ENCODE results near the gene KRT73. TPM values are rescaled to one million over a fixed set of nuclear protein-coding genes. Genes with fewer than 3 reads are reported as not detected.
"Not testable (repeated sequence)": the region's sequence is repeated elsewhere in the genome, so short reads cannot be mapped to it uniquely, and the experiment has no call there.

Gene KRT73
- total RNA-seq, 1 donor from 2014 or later, result not detected

- no peak for FAIRE-seq
- no peak for DNase-seq (ENCODE audit: low spot score in 2 of 2)
These were observed 15.0 kb downstream of the KRT73 start for GRCh38 chr12:52603314-52603713.

GRCh38 chr12:52602552-52602951 is 15.8 kb downstream of the KRT73 start:
- no peak for FAIRE-seq
- DNase-seq (ENCODE audit: low spot score in 2 of 2), result no peak

DNA sequence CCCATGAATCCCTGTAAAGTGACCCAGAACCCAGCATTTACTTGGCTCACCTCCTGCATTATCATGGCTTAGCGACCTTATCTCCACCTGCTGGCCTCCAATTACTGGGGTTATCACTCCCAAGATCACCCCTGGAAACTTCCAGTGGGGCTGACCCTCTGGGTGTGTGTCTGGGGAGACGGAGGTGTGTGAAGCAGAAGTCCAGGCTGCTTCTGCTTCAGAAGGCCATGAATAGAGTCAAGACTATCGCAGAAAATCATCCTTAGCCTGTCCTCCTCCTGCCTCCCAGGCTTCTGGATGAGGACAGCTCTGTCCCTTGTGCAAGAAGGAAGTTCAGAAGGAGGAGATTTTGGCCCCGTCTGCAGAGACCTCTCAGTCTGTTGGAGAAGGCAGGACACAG is 16.7 kb downstream of the KRT73 start:
- no peak for FAIRE-seq
- no peak for DNase-seq (ENCODE audit: low spot score in 2 of 2)

DNA sequence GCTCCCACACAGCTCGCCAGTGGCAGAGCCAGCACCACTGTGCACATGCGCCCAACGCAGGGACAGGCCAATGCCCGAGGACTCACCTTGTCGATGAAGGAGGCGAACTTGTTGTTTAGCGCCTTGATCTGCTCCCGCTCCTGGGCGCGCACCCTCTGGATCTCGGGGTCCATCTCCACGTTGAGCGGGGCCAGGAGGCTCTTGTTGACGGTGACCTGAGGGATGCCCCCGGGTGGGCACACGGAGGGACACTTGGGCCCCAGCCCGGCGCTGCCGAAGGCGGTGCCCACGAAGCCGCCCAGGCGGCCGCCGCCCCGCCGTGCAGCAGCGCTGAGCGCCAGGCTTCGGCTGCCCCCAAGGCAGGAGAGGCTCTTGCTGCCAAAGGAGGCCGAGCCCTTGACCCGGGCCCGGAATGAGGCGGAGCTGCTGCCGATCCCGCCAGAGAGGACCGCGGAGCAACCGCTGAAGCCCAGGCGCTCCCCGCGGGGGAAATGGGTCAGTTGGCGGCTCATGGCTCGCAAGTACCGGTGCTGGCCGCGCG is 17.3 kb downstream of the KRT73 start, which contains the start of gene KRT72:
Gene KRT72, minus strand, starts transcription at position 523 of the 541 bp plus-strand sequence. Its CDS starts 11 bp downstream, at position 512.
- DNase-seq (ENCODE audit: low spot score in 2 of 2) (no peak), FAIRE-seq (no peak)

DNA sequence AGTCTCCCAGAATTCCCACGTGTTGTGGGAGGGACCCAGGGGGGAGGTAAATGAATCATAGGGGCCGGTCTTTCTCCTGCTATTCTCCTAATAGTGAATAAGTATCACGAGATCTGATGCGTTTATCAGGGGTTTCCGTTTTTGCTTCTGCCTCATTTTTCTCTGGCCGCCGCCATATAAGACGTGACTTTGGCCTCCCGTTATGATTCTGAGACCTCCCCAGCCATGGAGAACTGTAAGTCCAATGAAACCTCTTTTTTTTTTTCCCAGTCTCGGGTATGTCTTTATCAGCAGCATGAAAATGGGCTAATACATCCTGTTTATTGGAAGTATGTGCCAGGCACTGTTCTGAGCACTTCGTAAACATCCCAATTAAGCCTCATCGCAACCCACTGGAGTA is 17.9 kb downstream of the KRT73 start:
- FAIRE-seq (no peak), DNase-seq (ENCODE audit: low spot score in 2 of 2) (no peak)

DNA sequence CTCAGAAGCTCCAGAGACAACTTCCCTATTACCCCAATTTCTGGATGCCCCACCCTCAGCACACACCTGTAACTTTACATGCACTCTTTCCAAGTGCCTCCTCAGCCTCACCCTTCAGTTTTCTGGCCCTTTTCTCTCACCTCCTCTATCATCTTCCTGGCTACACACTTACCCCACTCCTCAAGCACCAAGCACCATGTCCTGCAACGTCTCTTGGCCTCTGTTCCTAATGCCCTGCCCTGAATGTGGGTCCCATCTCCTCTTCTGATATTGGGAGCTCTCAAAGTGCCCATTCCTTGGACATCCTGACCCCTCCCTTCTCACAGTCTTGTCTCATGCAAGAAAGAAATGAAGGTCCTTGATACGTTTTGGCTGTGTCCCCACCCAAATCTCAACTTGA is 18.3 kb downstream of the KRT73 start:
- FAIRE-seq (no peak), DNase-seq (ENCODE audit: low spot score in 2 of 2) (no peak)

GRCh38 chr12:52598966-52599365 is 19.4 kb downstream of the KRT73 start:
- DNase-seq (ENCODE audit: low spot score in 2 of 2) (no peak), FAIRE-seq (no peak)

DNA sequence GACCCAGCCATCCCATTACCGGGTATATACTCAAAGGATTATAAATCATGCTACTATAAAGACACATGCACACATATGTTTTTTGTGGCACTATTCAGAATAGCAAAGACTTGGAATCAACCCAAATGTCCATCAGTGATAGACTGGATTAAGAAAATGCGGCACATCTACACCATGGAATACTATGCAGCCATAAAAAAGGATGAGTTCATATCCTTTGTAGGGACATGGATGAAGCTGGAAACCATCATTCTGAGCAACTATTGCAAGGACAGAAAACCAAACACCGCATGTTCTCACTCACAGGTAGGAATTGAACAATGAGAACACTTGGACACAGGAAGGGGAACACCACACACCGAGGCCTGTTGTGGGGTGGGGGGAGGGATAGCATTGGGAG is 24.1 kb downstream of the KRT73 start:
- FAIRE-seq; DNase-seq (ENCODE audit: low spot score in 2 of 2): not testable (repeated sequence)

- DNase-seq (ENCODE audit: low spot score in 2 of 2), result no peak
- FAIRE-seq, result no peak
These were observed 26.8 kb downstream of the KRT73 start for GRCh38 chr12:52591521-52591920.

DNA sequence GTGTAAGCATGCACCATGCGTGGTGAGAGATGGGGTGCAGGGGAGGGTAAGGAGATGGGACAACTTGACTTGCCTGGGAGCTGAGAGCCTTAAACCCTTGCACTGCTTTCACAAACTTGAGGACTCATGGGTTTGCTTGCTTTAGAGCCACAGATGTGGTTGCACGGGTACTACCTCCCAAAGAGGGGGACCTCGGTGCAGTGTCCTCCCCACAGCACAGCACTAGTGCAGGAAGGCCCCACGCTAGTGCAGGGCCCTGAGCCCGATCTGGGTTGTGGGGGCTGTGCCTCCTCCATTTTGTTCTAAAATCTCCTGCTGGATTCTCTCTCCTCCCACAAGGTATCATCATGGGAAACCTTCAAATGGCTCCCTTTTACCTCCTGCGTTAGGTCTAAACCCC is 28.3 kb downstream of the KRT73 start:
- FAIRE-seq, result no peak
- no peak for DNase-seq (ENCODE audit: low spot score in 2 of 2)

DNA sequence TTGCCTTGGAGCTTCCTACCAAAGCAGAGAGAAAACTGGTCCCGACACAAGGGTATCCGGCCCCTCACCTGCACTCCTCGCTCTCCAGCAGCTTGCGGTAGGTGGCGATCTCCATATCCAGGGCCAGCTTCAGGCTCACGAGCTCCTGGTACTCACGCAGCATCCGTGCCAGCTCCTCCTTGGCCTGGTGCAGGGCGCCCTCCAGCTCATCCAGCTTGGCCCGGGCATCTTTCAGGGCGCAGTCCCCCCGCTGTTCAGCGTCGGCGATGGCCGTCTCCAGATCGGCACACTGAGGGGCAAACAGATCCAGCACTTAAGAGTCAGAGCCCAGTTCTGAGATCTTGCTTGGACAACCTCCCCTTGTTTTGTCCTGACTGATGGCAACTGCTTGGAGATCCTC is 30.8 kb downstream of the KRT73 start:
- DNase-seq (ENCODE audit: low spot score in 2 of 2) (no peak), FAIRE-seq (no peak)

GRCh38 chr12:52585946-52586345 is 32.4 kb downstream of the KRT73 start:
- no peak for DNase-seq (ENCODE audit: low spot score in 2 of 2)
- no peak for FAIRE-seq

DNA sequence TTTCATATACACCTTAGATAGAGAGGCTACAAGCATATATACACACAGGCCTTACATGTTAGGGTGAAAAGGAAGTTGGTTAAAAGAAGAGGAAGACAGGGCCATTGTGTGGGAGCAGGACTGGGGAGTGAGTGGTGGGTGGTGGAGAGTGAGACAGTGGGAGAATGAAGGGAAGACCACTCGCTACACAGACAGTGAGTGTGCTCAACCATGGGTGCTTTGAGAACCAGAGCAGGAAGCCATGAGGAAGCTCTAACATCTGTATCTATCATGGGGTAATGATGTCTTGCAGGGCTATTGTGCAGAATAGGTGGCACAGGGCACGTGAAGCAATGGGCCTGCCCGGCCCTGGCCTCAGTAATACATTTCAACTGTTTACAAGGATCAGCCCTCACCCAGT is 33.3 kb downstream of the KRT73 start:
- no peak for FAIRE-seq
- no peak for DNase-seq (ENCODE audit: low spot score in 2 of 2)

- FAIRE-seq, result no peak
- DNase-seq (ENCODE audit: low spot score in 2 of 2), result no peak
These were observed 34.1 kb downstream of the KRT73 start for GRCh38 chr12:52584156-52584682.

DNA sequence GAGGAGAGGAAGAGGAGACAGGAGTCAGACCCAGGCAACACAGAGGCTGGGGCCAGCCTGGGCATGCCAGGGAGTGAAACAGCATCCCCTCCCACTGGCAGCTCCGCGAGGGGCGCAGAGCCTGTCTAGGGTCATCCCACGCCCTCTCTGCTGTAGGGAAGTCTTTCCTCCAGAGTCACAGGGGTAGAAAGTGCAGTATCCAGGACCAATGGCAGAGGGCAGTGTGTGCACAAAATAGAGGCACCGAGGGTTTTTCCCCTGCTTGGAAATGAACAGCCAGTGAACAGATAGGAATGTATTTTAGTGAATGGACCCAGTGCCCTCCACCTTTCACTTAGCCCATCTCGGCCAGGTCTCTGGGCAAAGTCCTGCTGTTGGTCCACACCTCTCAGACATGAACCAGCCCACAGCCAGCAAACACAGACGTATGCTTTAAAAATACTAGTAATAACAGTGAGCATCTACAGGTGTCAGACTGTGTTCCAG is 35.3 kb downstream of the KRT73 start:
- DNase-seq (ENCODE audit: low spot score in 2 of 2) (peak; percentile 42 to 72), FAIRE-seq (no peak)

GRCh38 chr12:52582486-52582885 is 35.9 kb downstream of the KRT73 start:
- FAIRE-seq, result no peak
- DNase-seq (ENCODE audit: low spot score in 2 of 2), result no peak

DNA sequence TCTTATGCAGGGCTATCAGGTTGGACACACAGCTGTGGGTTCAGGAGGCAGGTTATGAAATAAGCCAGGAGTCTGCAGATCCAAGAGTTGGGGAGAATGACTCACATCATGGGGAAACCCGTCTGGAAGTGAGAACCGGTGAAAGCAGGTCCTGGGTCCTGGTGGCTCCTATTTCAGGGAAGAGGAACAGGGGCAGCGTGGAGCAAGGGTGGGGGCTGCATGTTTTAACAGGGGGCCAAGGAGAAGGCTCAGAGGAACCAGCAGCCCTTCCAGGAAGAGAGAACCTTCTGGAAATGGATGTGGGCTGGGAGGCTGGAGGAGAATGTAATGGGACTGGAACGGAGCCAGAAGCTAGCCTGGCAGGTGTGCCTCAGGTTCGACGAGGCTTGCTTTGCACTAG is 36.9 kb downstream of the KRT73 start:
- FAIRE-seq (no peak), DNase-seq (ENCODE audit: low spot score in 2 of 2) (no peak)

GRCh38 chr12:52581066-52581465 is 37.3 kb downstream of the KRT73 start:
- DNase-seq (ENCODE audit: low spot score in 2 of 2) (no peak), FAIRE-seq (no peak)

- no peak for DNase-seq (ENCODE audit: low spot score in 2 of 2)
- FAIRE-seq, result no peak
These were observed 37.9 kb downstream of the KRT73 start for GRCh38 chr12:52580496-52580895.

DNA sequence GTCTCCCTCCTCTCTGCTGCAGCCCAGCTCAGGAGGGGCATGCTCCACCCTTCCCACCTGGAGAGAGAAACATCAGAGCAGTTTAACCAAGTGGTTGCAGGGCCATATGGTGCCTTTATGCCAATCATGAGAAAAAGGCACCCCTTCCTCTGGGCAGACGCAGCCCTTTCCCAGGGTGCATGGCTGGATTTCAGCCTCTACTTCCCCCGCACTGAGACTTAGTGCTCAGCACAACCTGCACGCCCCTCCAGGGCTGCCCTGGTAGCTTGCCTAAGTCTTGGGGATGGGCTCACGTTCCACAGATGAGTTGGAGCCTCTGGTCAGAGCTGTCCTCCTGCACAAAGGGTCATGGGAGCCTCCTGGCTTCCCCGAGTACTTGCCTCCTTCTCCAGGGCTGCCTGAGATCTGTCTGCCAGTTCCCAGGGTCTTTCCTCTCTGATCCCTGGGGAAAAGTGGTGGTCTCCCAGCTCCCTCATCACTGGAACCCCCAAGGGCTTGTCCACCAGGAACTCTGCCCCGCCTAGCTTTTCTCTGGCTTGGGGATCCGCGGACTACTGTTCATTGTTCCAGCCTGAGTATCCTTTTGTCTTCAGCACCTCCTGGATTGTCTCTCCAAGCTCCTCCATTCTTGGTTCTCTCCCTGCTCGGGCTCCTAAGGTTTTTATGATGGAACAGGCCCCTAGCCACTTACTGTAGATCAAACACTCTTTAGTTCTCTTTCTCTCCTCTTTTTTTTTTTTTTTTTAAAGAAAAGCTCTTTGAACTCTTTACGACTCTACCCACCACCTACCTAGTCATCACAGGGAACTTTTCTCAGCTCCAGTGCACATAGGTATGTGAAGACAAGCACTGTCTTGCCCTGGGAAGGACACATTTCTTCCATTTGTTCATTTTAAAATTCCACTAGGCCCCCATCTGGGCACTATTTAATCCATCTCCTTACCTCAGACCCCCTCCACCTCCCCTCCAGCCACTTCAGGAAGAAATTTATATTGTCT is 38.6 kb downstream of the KRT73 start:
- FAIRE-seq (no peak), DNase-seq (ENCODE audit: low spot score in 2 of 2) (no peak)

DNA sequence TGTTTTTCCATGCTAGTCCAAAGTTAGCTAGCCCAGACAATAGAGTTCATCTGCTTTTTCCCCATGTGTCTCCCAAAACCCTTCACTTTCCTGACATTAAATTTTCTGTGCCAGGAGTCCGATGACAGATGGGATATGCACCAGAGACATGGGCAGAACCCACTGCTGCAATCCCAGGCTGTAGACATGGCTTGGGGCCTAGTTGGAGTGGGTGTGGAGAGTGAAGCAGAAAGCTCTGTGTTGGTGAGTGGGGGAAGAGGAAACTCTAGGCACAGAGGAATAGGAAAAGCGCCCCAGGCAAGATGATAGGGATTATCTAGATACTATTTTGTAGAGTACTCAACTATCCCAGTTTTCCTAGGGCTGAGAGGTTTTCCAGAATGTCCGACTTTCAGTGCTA is 39.9 kb downstream of the KRT73 start:
- FAIRE-seq, result no peak
- DNase-seq (ENCODE audit: low spot score in 2 of 2), result no peak

All from frontal cortex (tissue), 4 donors.